ENCODE data around the gene KLHL15. TPM values are rescaled to one million over a fixed set of nuclear protein-coding genes. Genes with fewer than 3 reads are reported as not detected.
"Not testable (repeated sequence)": the region's sequence is repeated elsewhere in the genome, so short reads cannot be mapped to it uniquely, and the experiment has no call there.

The KLHL15 gene
- total RNA-seq, 2 donors from 2014 or later: 4.7 to 64.6 TPM

DNA sequence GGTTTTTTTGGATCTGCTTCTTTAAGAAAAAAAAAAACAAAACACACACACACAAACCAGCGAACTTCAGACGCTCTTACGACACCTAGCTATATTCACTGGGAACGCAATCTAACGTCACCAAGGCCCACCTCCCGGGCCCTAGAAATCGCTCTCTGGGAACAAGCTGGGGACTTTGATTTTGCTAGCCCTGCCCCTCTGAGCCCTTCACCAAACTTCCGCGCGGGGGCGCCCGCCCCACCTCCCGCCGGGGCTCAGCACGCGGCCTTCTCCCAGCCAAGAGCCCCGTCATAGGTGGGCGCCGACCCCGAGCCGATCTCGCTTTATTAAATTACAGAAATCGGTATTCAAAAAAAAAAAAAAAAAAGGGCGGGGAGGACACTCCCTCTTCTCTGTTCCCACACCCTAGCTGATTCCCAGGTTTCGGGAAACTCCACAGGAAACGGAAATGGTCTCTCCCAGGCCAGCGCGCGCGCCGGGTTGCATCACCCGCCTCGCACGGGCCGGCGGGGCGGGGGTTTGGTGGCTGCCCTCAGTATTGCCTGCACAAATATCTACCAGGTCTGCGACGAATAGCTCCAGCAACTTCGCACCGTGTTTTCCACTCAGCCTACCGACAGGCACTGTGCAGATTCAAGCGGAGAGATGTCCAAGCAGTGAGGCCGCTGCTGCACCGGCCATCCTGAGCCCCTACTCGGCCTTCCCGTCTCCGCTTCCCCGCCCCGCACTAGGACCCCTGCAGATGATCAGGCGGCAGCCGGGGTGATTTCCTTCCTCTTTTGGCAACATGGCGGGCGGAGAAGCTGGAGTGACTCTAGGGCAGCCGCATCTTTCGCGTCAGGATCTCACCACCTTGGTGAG, 27.4 kb upstream of the KLHL15 start, which contains the start of gene EIF2S3:
Gene EIF2S3, plus strand, starts transcription at position 775 of the 861 bp plus-strand sequence. Its CDS starts 13 bp downstream, at position 788.
- WGBS: 0% methylated on average over 39 of the region's 57 CpGs

DNA sequence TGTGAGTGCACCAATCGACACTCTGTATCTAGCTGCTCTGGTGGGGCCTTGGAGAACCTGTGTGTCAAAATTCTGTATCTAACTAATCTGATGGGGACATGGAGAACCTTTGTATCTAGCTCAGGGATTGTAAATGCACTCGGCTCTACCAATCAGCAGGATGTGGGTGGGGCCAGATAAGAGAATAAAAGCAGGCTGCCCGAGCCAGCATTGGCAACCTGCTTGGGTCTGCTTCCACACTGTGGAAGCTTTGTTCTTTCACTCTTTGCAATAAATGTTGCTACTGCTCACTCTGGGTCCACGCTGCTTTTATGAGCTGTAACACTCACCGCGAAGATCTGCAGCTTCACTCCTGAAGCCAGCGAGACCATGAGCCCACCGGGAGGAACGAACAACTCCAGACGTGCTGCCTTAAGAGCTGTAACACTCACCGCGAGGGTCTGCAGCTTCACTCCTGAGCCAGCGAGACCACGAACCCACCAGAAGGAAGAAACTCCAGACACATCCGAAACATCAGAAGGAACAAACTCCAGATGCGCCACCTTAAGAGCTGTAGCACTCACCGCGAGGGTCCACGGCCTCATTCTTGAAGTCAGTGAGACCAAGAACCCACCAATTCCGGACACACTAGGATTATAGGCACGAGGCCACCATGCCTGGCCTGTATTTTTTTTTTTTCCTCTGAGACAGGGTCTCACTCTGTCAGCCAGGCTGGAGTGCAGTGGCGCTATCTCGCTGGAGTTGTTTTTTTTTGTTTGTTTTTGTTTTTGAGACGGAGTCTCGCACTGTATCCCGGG, 23.7 kb upstream of the KLHL15 start:
- peak; percentile 5 for DNase-seq (ENCODE audit: low spot score)
- not testable (repeated sequence) for H3K4me1 ChIP-seq (replicated peaks); H3K4me3 ChIP-seq; H3K27ac ChIP-seq; H3K9me3 ChIP-seq; H3K27me3 ChIP-seq (replicated peaks; ENCODE audit: insufficient read depth); H3K36me3 ChIP-seq
- WGBS: 61% methylated on average over 24 of the region's 26 CpGs
- intact Hi-C loops (cut with DNase I): loop anchor here (10.0 kb wide), 1 partner anchor 146 kb away; the partner anchor contains the start of genes APOO and CXorf58

More for the DNA sequence above, 27.4 kb upstream of the KLHL15 start, which contains the start of gene EIF2S3:
- no peaks in the 10 kb centered on the region for H3K4me1 ChIP-seq (replicated peaks)
- TF ChIP-seq POLR2A (IDR thresholded peaks at IDR 0.05): no peak
- TF ChIP-seq, protein P1, sequence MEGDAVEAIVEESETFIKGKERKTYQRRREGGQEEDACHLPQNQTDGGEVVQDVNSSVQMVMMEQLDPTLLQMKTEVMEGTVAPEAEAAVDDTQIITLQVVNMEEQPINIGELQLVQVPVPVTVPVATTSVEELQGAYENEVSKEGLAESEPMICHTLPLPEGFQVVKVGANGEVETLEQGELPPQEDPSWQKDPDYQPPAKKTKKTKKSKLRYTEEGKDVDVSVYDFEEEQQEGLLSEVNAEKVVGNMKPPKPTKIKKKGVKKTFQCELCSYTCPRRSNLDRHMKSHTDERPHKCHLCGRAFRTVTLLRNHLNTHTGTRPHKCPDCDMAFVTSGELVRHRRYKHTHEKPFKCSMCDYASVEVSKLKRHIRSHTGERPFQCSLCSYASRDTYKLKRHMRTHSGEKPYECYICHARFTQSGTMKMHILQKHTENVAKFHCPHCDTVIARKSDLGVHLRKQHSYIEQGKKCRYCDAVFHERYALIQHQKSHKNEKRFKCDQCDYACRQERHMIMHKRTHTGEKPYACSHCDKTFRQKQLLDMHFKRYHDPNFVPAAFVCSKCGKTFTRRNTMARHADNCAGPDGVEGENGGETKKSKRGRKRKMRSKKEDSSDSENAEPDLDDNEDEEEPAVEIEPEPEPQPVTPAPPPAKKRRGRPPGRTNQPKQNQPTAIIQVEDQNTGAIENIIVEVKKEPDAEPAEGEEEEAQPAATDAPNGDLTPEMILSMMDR (IDR thresholded peaks at IDR 0.05): peak; percentile 26 to 59 (median 50)
- peak; percentile 62 for TF ChIP-seq POLR2AphosphoS5 (IDR thresholded peaks at IDR 0.05)
- H3K9me3 ChIP-seq: no peaks in the 10 kb centered on the region
- H3K27ac ChIP-seq: peak within 1 kb of the TSS; percentile 86 to 89
- peak; percentile 82 for DNase-seq (ENCODE audit: low spot score)
- H3K27me3 ChIP-seq (replicated peaks; ENCODE audit: insufficient read depth): no peaks in the 10 kb centered on the region
- intact Hi-C loops (cut with DNase I): loop anchor here (10.0 kb wide), 1 partner anchor 150 kb away; the partner anchor contains the start of genes APOO and CXorf58
- no peaks in the 10 kb centered on the region for H3K36me3 ChIP-seq
- H3K4me3 ChIP-seq: peak within 1 kb of the TSS; percentile 56 to 60

DNA sequence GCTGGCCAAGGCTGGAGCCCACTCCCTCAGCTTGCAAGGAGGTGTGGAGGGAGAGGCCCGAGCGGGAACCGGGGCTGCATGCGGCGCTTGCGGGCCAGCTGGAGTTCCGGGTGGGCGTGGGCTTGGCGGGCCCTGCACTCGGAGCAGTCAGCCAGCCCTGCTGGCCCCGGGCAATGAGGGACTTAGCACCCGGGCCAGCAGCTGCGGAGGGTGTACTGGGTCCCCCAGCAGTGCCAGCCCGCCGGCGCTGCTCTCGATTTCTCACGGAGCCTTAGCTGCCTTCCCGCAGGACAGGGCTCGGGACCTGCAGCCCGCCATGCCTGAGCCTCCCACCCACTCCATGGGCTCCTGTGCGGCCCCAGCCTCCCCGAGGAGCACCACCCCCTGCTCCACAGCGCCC, 22.7 kb upstream of the KLHL15 start:
- not testable (repeated sequence) for DNase-seq (ENCODE audit: low spot score); H3K4me3 ChIP-seq; H3K9me3 ChIP-seq; H3K4me1 ChIP-seq (replicated peaks); H3K27me3 ChIP-seq (replicated peaks; ENCODE audit: insufficient read depth); H3K27ac ChIP-seq; H3K36me3 ChIP-seq
- intact Hi-C loops (cut with DNase I): loop anchor here (10.0 kb wide), 1 partner anchor 145 kb away; the partner anchor contains the start of genes APOO and CXorf58
- 100% methylated on average over 6 of the region's 24 CpGs for WGBS

DNA sequence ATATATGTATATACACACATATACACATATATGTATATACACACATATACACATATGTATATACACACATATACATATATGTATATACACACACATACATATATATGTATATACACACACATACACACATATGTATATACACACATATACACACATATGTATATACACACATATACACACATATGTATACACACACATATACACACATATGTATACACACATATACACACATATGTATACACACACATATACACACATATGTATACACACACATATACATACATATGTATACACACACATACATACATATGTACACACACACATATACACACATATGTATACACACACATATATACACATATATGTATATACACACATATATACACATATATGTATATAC, 19.1 kb upstream of the KLHL15 start:
- intact Hi-C loops (cut with DNase I); DNase-seq (ENCODE audit: low spot score); H3K4me1 ChIP-seq (replicated peaks); H3K27me3 ChIP-seq (replicated peaks; ENCODE audit: insufficient read depth); H3K36me3 ChIP-seq; H3K4me3 ChIP-seq; H3K27ac ChIP-seq; H3K9me3 ChIP-seq: not testable (repeated sequence)

DNA sequence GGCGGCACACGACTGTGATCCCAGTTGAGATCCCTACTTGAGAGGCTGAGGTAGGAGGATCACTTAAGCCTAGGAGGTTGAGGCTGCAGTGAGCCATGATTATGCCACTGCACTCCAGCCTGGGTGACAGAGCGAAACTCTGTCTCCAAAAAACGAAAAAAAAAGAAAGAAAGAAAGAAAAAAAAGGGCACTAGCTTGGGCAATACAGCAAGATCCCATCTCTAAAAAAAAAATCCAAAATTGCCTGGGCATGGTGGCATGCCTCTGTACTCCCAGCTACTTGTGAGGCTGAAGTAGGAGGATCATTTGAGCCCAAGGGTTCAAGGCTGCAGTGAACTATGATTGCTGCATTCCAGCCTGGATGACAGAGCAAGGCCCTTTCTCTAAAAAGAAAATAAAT, 10.7 kb upstream of the KLHL15 start:
- Histone ChIP-seq H3K27me3 (replicated peaks; ENCODE audit: insufficient read depth) (no peaks in the 10 kb centered on the region), H3K4me1 (replicated peaks) (no peaks in the 10 kb centered on the region), H3K9me3 (no peaks in the 10 kb centered on the region), H3K27ac (no peak overlapping the region), H3K36me3 (no peaks in the 10 kb centered on the region), H3K4me3 (no peak overlapping the region)
- 81% methylated on average over 4 of the region's 4 CpGs for WGBS
- intact Hi-C loops (cut with DNase I): no loop called here
- TF ChIP-seq, protein P1 (IDR thresholded peaks at IDR 0.05): no peak
- TF ChIP-seq POLR2A (IDR thresholded peaks at IDR 0.05) (no peak), POLR2AphosphoS5 (IDR thresholded peaks at IDR 0.05) (no peak)
- no peak for DNase-seq (ENCODE audit: low spot score)

DNA sequence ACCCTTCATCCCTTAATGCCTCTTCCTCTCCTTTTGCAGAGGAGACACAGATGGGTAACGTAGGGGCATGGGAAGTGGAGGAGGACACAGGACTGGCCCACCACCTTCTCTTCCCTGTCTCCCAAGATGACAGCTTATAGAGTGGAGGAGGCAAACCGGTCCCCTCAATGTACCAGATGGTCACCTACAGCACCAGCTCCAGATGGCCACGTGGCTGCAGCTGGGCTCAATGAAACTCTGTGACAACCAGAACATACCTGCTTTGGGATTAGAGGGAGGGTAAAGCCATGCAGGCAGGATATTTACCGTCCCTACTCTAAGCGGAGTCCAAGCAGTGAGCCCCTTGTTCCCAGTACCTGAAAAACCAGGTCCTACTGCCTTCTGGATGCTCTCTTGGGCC, 7.5 kb upstream of the KLHL15 start:
- Histone ChIP-seq H3K36me3 (no peaks in the 10 kb centered on the region), H3K27me3 (replicated peaks; ENCODE audit: insufficient read depth) (no peaks in the 10 kb centered on the region), H3K4me3 (no peak overlapping the region), H3K27ac (no peak overlapping the region), H3K4me1 (replicated peaks) (no peaks in the 10 kb centered on the region), H3K9me3 (no peaks in the 10 kb centered on the region)
- intact Hi-C loops (cut with DNase I): no loop called here
- 77% methylated on average over 5 of the region's 5 CpGs for WGBS
- TF ChIP-seq POLR2AphosphoS5 (IDR thresholded peaks at IDR 0.05): no peak
- no peak for TF ChIP-seq POLR2A (IDR thresholded peaks at IDR 0.05)
- TF ChIP-seq, protein P1 (IDR thresholded peaks at IDR 0.05): no peak
- DNase-seq (ENCODE audit: low spot score): no peak
